BE2C (cell line): Measurements from ENCODE around the gene AOX1. TPM values are rescaled to one million over a fixed set of nuclear protein-coding genes. Genes with fewer than 3 reads are reported as not detected.
"Not testable (repeated sequence)": the region's sequence is repeated elsewhere in the genome, so short reads cannot be mapped to it uniquely, and the experiment has no call there.

Experiments used
- DNase-seq: peaks from one replicate; pipeline ENCODE4 v3.0.0-alpha.2; 2020
- H3K27me3 ChIP-seq: fragments of 250-450 bp; sonication (Bioruptor Pico); 2 replicates; pipeline ENCODE4 v1.5.1; 2020; ENCODE audit warnings: mild to moderate bottlenecking
- H3K36me3 ChIP-seq: fragments of 250-450 bp; sonication (Bioruptor Pico); 2 replicates; pipeline ENCODE4 v1.5.1; 2020; ENCODE audit warnings: mild to moderate bottlenecking
- H3K4me1 ChIP-seq: fragments of 250-450 bp; sonication (Bioruptor Pico); 2 replicates; pipeline ENCODE4 v1.5.1; 2020
- H3K4me3 ChIP-seq: 2 replicates; pipeline ENCODE4 v1.5.1; 2011; ENCODE audit warnings: low read depth, low read length
- H3K9me3 ChIP-seq: fragments of 250-450 bp; sonication (Bioruptor Pico); 2 replicates; pipeline ENCODE4 v1.5.1; 2020
- polyA plus RNA-seq: library from polyadenylated mRNA; unstranded; fragments of >200 nt; gene quantifications from one replicate; pipeline ENCODE4 v1.2.1, GENCODE V29; 2012; ENCODE audit warnings: low read depth, missing spikeins; ENCODE audit not compliant: insufficient read length, insufficient read depth
- TF ChIP-seq, protein P1 (sequence below): IDR thresholded peaks from 2 replicates; pipeline ENCODE4 v1.5.1; 2012; ENCODE audit warnings: mild to moderate bottlenecking, low read depth, low read length

AOX1 gene
- polyA plus RNA-seq: 1.0 TPM

DNA sequence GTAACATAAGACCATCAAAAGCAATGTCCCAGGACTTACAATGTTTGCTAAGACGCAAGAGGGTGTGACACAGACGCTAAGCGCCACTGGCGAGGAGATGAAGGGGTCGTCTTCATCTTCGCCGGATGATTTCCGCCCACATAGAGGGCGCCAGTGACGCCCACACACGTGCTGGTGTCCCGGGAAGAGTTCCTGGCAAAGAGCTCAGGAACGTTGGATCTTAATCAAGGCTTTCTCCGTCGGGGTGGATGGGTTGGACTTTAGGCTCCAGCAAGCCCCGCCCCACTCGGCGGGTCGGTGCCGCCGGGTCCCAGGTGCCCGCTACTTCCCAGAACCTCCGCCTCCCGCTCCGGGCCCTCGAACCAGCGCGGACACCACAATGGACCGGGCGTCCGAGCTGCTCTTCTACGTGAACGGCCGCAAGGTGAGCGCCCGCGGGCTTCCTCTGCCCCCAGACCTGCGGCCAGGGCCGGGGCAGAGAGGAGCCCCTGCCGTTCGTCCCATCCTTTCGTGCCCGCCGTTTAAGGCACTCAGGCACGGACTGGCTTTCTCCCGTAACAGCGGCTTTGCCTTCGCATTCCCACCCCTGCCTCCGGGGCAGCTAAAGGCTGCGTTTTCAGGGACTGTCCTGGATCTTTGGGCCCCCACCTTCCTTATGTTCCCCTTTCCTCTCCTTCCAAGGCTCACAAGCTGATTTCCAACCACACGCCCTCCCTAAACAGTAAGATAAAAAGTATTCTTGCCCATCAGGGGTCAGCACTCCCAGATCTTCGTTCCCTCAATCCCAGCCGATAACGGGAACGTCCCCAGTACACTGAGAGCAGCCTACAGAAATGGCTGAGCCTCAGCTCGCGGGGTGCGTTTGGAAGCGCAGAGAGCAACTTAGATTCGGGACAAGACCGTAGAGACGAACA is at the start of gene AOX1:
TSS of gene AOX1 (plus strand) at position 285 of the 914 bp plus-strand sequence. CDS start at position 380, 95 bp downstream.
- no peaks in the 10 kb centered on the region for H3K27me3 ChIP-seq
- DNase-seq: peak; percentile 51
- no peaks in the 10 kb centered on the region for H3K9me3 ChIP-seq
- TF ChIP-seq, protein P1, sequence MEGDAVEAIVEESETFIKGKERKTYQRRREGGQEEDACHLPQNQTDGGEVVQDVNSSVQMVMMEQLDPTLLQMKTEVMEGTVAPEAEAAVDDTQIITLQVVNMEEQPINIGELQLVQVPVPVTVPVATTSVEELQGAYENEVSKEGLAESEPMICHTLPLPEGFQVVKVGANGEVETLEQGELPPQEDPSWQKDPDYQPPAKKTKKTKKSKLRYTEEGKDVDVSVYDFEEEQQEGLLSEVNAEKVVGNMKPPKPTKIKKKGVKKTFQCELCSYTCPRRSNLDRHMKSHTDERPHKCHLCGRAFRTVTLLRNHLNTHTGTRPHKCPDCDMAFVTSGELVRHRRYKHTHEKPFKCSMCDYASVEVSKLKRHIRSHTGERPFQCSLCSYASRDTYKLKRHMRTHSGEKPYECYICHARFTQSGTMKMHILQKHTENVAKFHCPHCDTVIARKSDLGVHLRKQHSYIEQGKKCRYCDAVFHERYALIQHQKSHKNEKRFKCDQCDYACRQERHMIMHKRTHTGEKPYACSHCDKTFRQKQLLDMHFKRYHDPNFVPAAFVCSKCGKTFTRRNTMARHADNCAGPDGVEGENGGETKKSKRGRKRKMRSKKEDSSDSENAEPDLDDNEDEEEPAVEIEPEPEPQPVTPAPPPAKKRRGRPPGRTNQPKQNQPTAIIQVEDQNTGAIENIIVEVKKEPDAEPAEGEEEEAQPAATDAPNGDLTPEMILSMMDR: peak; percentile 48
- H3K4me3 ChIP-seq: peak within 1 kb of the TSS; percentile 61
- no peaks in the 10 kb centered on the region for H3K4me1 ChIP-seq
- no peaks in the 10 kb centered on the region for H3K36me3 ChIP-seq

GRCh38 chr2:200538139-200538538 is 47.7 kb upstream of the AOX1 start:
- no peak for DNase-seq
- Histone ChIP-seq H3K9me3 (no peaks in the 10 kb centered on the region; the same call in 1 of the 2 replicates), H3K4me3 (no peak overlapping the region), H3K27me3 (no peaks in the 10 kb centered on the region), H3K36me3 (peaks cover 29% of the 10 kb centered on the region), H3K4me1 (peaks cover 2% of the 10 kb centered on the region; the same call in 1 of the 2 replicates)
- TF ChIP-seq, protein P1: no peak

DNA sequence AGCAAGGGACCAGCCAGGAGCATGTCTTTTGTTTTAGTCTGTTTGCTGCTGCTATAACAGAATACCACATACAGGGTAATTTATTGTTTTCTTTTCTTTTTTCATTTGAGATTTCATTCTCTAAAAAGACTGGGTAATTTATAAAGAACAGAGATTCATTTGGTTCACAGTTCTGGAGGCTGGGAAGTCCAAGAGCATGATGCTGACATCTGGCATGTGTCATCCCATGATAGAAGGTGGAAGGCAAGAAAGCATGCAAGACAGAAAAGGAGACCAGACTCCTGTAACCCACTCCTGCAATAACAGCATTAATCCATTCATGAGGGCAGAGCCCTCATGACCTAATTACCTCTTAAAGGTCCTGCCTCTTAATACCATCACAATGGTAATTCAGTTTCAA is 45.0 kb upstream of the AOX1 start:
- DNase-seq: no peak
- Histone ChIP-seq H3K4me1 (peaks cover 2% of the 10 kb centered on the region; the same call in 1 of the 2 replicates), H3K36me3 (peaks cover 28% of the 10 kb centered on the region), H3K4me3 (no peak overlapping the region), H3K9me3 (no peaks in the 10 kb centered on the region; the same call in 1 of the 2 replicates), H3K27me3 (no peaks in the 10 kb centered on the region)
- TF ChIP-seq, protein P1: no peak

- H3K27me3 ChIP-seq, H3K9me3 ChIP-seq, H3K4me1 ChIP-seq, H3K36me3 ChIP-seq, DNase-seq, H3K4me3 ChIP-seq: not testable (repeated sequence)
Measured at GRCh38 chr2:200566596-200566995, 19.2 kb upstream of the AOX1 start.

DNA sequence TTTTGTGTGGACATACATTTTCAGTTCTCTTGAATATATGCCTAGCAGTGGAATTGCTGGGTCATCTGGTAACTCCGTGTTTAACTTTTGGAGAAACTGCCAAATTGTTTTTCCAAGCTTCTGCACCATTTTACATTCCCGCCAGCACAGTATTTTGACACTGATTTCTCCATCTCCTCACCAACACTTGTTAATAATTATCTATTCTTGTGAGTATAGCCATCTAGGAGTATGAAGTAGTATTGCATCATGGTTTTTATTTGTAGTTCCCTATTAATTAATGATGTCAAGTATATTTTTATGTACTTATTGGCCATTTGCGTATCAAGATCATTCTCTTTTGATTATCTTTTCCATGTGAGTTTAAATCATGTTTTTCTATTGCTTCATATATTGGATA is 17.9 kb upstream of the AOX1 start:
- DNase-seq: no peak
- TF ChIP-seq, protein P1: no peak
- H3K9me3 ChIP-seq: no peaks in the 10 kb centered on the region
- H3K36me3 ChIP-seq: no peaks in the 10 kb centered on the region; the same call in 1 of the 2 replicates
- no peaks in the 10 kb centered on the region for H3K27me3 ChIP-seq
- H3K4me1 ChIP-seq: no peaks in the 10 kb centered on the region
- no peak overlapping the region for H3K4me3 ChIP-seq

DNA sequence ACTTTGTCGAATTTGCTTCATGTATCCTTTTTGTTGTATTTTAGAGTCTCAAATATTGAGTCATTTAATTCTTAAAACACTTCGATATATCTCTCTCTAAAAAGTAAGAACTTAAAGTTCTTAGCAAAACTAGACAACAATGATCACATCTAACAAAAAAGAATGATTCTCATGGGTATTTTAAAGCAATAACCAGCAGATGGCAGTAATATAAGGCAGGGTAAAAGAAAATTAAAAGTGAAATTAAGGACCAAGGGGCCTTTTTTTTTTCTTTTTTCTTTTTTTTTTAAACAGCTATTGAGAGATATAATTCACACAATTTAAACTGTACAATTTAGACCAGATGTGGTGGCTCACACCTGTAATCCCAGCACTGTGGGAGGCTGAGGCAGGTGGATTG is 9.9 kb upstream of the AOX1 start:
- Histone ChIP-seq H3K36me3 (peaks cover 4% of the 10 kb centered on the region), H3K27me3 (no peaks in the 10 kb centered on the region), H3K4me1 (no peaks in the 10 kb centered on the region), H3K4me3 (no peak overlapping the region), H3K9me3 (no peaks in the 10 kb centered on the region)
- TF ChIP-seq, protein P1: peak; percentile 17; the same call in 1 of the 2 replicates
- DNase-seq: no peak
